ENCODE data around the gene CDC42SE2.

Gene CDC42SE2

DNA sequence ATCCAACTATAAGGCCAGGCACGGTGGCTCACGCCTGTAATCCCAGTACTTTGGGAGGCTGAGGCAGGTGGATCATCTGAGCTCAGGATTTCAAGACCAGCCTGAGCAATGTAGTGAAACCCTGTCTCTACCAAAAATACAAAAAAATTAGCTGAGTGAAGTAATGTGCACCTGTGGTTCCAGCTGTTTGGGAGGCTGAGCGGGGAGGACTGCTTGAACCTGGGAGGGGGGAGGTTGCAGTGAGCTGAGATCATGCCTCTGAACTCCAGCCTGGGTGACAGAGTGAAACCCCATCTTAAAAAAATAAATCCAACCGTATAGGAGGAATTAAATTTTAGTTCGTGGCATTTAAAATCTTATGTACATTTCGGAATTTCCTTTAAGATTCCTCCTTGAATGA is 123.4 kb downstream of the CDC42SE2 start:
- no peak for TF ChIP-seq POLR2AphosphoS5 (IDR thresholded peaks at IDR 0.05; ENCODE audit: low read depth, low read length)
- TF ChIP-seq, protein P1, sequence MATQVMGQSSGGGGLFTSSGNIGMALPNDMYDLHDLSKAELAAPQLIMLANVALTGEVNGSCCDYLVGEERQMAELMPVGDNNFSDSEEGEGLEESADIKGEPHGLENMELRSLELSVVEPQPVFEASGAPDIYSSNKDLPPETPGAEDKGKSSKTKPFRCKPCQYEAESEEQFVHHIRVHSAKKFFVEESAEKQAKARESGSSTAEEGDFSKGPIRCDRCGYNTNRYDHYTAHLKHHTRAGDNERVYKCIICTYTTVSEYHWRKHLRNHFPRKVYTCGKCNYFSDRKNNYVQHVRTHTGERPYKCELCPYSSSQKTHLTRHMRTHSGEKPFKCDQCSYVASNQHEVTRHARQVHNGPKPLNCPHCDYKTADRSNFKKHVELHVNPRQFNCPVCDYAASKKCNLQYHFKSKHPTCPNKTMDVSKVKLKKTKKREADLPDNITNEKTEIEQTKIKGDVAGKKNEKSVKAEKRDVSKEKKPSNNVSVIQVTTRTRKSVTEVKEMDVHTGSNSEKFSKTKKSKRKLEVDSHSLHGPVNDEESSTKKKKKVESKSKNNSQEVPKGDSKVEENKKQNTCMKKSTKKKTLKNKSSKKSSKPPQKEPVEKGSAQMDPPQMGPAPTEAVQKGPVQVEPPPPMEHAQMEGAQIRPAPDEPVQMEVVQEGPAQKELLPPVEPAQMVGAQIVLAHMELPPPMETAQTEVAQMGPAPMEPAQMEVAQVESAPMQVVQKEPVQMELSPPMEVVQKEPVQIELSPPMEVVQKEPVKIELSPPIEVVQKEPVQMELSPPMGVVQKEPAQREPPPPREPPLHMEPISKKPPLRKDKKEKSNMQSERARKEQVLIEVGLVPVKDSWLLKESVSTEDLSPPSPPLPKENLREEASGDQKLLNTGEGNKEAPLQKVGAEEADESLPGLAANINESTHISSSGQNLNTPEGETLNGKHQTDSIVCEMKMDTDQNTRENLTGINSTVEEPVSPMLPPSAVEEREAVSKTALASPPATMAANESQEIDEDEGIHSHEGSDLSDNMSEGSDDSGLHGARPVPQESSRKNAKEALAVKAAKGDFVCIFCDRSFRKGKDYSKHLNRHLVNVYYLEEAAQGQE (IDR thresholded peaks at IDR 0.05; ENCODE audit: insufficient read depth in 1 of 2, low read depth in 2 of 2, low read length in 2 of 2) = no peak
- TF ChIP-seq SIN3A (IDR thresholded peaks at IDR 0.05; ENCODE audit: borderline replicate concordance, insufficient read depth, low read length) = no peak
- TF ChIP-seq TAF1 (IDR thresholded peaks at IDR 0.05; ENCODE audit: borderline replicate concordance, insufficient read depth, low read length) = no peak
- no peak for TF ChIP-seq FOXP2 (optimal IDR thresholded peaks at IDR 0.05; ENCODE audit: borderline replicate concordance, extremely low read depth, extremely low read length, insufficient read depth)

DNA sequence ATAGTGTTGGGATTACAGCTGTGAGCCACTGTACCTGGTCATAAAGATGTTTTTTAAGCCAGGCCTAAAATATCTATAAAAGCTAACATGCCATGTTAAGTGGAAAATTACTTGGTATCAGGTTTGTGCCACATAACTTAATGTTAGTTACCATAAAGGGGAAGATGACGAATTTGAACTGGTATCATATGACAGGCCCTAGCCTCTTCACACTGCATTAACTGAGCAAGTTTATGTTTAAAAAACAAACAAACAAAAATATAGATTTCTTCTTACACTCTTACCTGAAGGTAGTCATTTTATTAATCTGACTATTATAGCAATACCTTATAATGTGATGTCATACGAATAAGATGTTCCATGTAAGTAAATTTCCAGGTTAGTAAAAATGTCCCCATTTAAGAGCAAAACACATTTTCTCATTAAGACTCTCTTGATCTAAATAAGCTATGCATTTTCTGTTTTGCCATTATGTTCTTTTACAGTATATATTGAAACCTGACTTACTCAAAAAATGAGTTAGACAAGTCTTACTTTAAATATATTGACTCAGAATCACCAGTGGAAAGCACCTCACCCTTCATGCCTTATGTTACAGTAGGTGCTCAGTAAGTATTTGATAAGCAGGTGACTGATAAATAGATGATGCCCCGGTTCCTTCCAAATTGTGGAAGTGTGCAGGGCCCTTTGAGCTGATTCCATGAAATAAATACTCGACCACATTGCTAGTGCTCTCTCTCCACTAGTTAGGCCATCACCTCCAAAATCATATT is 125.4 kb downstream of the CDC42SE2 start:
- no peak for TF ChIP-seq TAF1 (IDR thresholded peaks at IDR 0.05; ENCODE audit: borderline replicate concordance, insufficient read depth, low read length)
- no peak for TF ChIP-seq POLR2AphosphoS5 (IDR thresholded peaks at IDR 0.05; ENCODE audit: low read depth, low read length)
- TF ChIP-seq SIN3A (IDR thresholded peaks at IDR 0.05; ENCODE audit: borderline replicate concordance, insufficient read depth, low read length) = no peak
- TF ChIP-seq, protein P1 (IDR thresholded peaks at IDR 0.05; ENCODE audit: insufficient read depth in 1 of 2, low read depth in 2 of 2, low read length in 2 of 2) = no peak
- no peak for TF ChIP-seq FOXP2 (optimal IDR thresholded peaks at IDR 0.05; ENCODE audit: borderline replicate concordance, extremely low read depth, extremely low read length, insufficient read depth)

DNA sequence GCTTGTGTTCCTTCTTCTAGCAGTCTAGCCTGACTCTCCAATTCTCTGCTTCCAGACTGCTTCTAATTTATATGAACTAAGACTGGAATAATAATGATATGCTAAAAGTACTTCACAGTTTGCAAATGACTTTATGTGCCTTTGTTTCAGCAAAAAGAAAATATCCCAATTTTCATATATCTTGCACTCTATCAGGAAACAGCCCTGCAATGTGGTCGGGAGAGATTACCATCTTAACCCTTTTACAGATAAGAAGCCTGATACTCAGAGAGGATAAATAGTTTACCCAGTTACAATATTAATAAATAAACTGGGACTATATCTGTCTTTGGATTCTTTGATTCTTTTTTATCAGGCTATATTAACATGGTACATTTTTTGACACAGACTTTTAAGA is 126.0 kb downstream of the CDC42SE2 start:
- TF ChIP-seq SIN3A (IDR thresholded peaks at IDR 0.05; ENCODE audit: borderline replicate concordance, insufficient read depth, low read length) (no peak), POLR2AphosphoS5 (IDR thresholded peaks at IDR 0.05; ENCODE audit: low read depth, low read length) (no peak), TAF1 (IDR thresholded peaks at IDR 0.05; ENCODE audit: borderline replicate concordance, insufficient read depth, low read length) (no peak), FOXP2 (optimal IDR thresholded peaks at IDR 0.05; ENCODE audit: borderline replicate concordance, extremely low read depth, extremely low read length, insufficient read depth) (no peak)
- TF ChIP-seq, protein P1 (IDR thresholded peaks at IDR 0.05; ENCODE audit: insufficient read depth in 1 of 2, low read depth in 2 of 2, low read length in 2 of 2) = no peak

DNA sequence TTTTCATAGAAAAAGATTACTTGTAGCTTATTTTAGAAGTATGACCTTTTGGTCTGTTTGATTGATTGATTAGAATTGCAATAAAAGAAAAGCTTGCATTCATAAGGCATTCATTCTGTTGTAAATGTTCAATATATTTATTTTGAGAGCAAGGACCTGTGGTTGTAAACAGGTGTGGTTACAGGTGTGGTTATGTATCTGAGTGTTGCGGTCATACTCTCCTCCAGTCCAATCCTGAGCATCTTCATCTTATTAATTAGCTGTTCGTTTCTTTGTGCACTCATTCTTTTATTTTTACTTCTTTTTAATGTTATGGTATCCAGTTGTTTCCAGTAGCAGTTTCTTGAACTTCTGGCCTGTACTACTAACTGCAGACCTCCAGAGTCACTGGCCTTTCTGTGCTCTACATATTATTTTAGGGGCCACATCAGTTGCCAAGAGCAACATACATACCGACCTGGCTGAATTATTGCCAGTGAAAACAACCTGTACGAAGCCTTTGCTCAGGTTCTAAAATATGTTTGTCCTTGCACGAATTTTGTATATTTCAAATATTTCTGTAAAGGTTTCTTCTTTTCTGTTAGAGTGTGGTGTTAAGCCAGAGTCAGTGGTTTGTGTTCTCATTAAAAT is 128.7 kb downstream of the CDC42SE2 start:
- TF ChIP-seq SIN3A (IDR thresholded peaks at IDR 0.05; ENCODE audit: borderline replicate concordance, insufficient read depth, low read length) (no peak), TAF1 (IDR thresholded peaks at IDR 0.05; ENCODE audit: borderline replicate concordance, insufficient read depth, low read length) (no peak), POLR2AphosphoS5 (IDR thresholded peaks at IDR 0.05; ENCODE audit: low read depth, low read length) (no peak), FOXP2 (optimal IDR thresholded peaks at IDR 0.05; ENCODE audit: borderline replicate concordance, extremely low read depth, extremely low read length, insufficient read depth) (no peak)
- TF ChIP-seq, protein P1 (IDR thresholded peaks at IDR 0.05; ENCODE audit: insufficient read depth in 1 of 2, low read depth in 2 of 2, low read length in 2 of 2) = no peak

Data from PFSK-1 (cell line).